ENCODE data around the gene ZNF276. TPM values are rescaled to one million over a fixed set of nuclear protein-coding genes. Genes with fewer than 3 reads are reported as not detected.

ZNF276 gene
- total and polyA plus RNA-seq, 2 donors (not counting 1 experiment from before 2014, with no cell fraction given): 82.7 to 110 TPM

GRCh38 chr16:89732918-89733242 is 11.5 kb downstream of the ZNF276 start:
- no peak overlapping the region for H3K4me2 ChIP-seq (replicated peaks; ENCODE audit: low read depth, low read length, poor library complexity, severe bottlenecking)
- no peaks in the 10 kb centered on the region for H3K9me3 Mint-ChIP-seq (ENCODE audit: insufficient read depth)
- H3K9ac ChIP-seq (ENCODE audit: low read length): no peak overlapping the region
- H3K4me1 Mint-ChIP-seq: peaks cover 5% of the 10 kb centered on the region
- TF ChIP-seq CTCF (IDR thresholded peaks at IDR 0.05): no peak
- no peak for TF ChIP-seq EZH2 (IDR thresholded peaks at IDR 0.05; ENCODE audit: borderline replicate concordance, insufficient read depth, low read depth, low read length, poor library complexity, severe bottlenecking)
- ChIA-PET CTCF (interaction anchor here (1.2 kb wide), 1 partner anchor 128 kb away, joined by 3 read pairs; no protein-coding TSS in a partner anchor), POLR2A (no interaction called here)
- no peak overlapping the region for H3K27ac ChIP-seq (ENCODE audit: low read length in 2 of 2)
- no peaks in the 10 kb centered on the region for H3K27me3 Mint-ChIP-seq
- H3K27me3 ChIP-seq (replicated peaks in 1 of 4; ENCODE audit: control extremely low read depth in 1 of 4, control insufficient read depth in 3 of 4, insufficient read depth in 4 of 4, low read length in 3 of 4): no peaks in the 10 kb centered on the region
- ATAC-seq (ENCODE audit: low read depth) (no peak), DNase-seq (no peak)
- peaks cover 0 to 6% of the 10 kb centered on the region in 2 donors for H3K4me1 ChIP-seq (ENCODE audit: control insufficient read depth in 2 of 2, insufficient read depth in 2 of 2, low read length in 2 of 2)
- H3K36me3 ChIP-seq (replicated peaks in 1 of 2; ENCODE audit: control extremely low read depth in 1 of 2, control insufficient read depth in 1 of 2, extremely low read depth in 1 of 2, insufficient read depth in 2 of 2, low read length in 1 of 2): peaks cover 0 to 86% of the 10 kb centered on the region in 2 experiments
- 93% methylated on average over 9 of the region's 9 CpGs for WGBS (ENCODE audit: insufficient coverage)
- no peak overlapping the region for H3K4me3 Mint-ChIP-seq
- intact Hi-C loops (cut with micrococcal nuclease): no loop called here
- no peak overlapping the region for H2AFZ ChIP-seq (ENCODE audit: insufficient read depth, low read depth, low read length, poor library complexity, severe bottlenecking)
- H3K4me3 ChIP-seq (ENCODE audit: control extremely low read depth in 1 of 5, extremely low read depth in 1 of 5, insufficient read depth in 1 of 5, low read depth in 2 of 5, low read length in 4 of 5): no peak overlapping the region
- H4K20me1 ChIP-seq (ENCODE audit: control insufficient read depth, insufficient read depth, low read length, poor library complexity, severe bottlenecking): peaks cover 92% of the 10 kb centered on the region
- H3K79me2 ChIP-seq (ENCODE audit: control insufficient read depth, insufficient read depth, low read length): peaks cover 65% of the 10 kb centered on the region
- H3K27ac Mint-ChIP-seq: no peak overlapping the region
- no peaks in the 10 kb centered on the region for H3K9me3 ChIP-seq (ENCODE audit: control extremely low read depth in 1 of 3, control insufficient read depth in 2 of 3, insufficient read depth in 1 of 3, low read length in 2 of 3)

- H4K20me1 ChIP-seq (ENCODE audit: control insufficient read depth, insufficient read depth, low read length, poor library complexity, severe bottlenecking): peaks cover 94% of the 10 kb centered on the region
- H3K9me3 Mint-ChIP-seq (ENCODE audit: insufficient read depth): no peaks in the 10 kb centered on the region
- intact Hi-C loops (cut with micrococcal nuclease): no loop called here
- H3K27me3 ChIP-seq (replicated peaks in 1 of 4; ENCODE audit: control extremely low read depth in 1 of 4, control insufficient read depth in 3 of 4, insufficient read depth in 4 of 4, low read length in 3 of 4): no peaks in the 10 kb centered on the region
- H3K9me3 ChIP-seq (ENCODE audit: control extremely low read depth in 1 of 3, control insufficient read depth in 2 of 3, insufficient read depth in 1 of 3, low read length in 2 of 3): no peaks in the 10 kb centered on the region
- no peaks in the 10 kb centered on the region for H3K27me3 Mint-ChIP-seq
- peaks cover 60% of the 10 kb centered on the region for H3K79me2 ChIP-seq (ENCODE audit: control insufficient read depth, insufficient read depth, low read length)
- H3K4me3 Mint-ChIP-seq: no peak overlapping the region
- DNase-seq (no peak), ATAC-seq (ENCODE audit: low read depth) (no peak)
- H3K4me3 ChIP-seq (ENCODE audit: control extremely low read depth in 1 of 5, extremely low read depth in 1 of 5, insufficient read depth in 1 of 5, low read depth in 2 of 5, low read length in 4 of 5): no peak overlapping the region
- 90% methylated on average over 14 of the region's 17 CpGs for WGBS (ENCODE audit: insufficient coverage)
- POLR2A ChIA-PET: no interaction called here
- H3K36me3 ChIP-seq (replicated peaks in 1 of 2; ENCODE audit: control extremely low read depth in 1 of 2, control insufficient read depth in 1 of 2, extremely low read depth in 1 of 2, insufficient read depth in 2 of 2, low read length in 1 of 2): peaks cover 0 to 89% of the 10 kb centered on the region in 2 experiments
- TF ChIP-seq CTCF (IDR thresholded peaks at IDR 0.05): no peak
- no peak for TF ChIP-seq EZH2 (IDR thresholded peaks at IDR 0.05; ENCODE audit: borderline replicate concordance, insufficient read depth, low read depth, low read length, poor library complexity, severe bottlenecking)
- CTCF ChIA-PET: no interaction called here
- no peak overlapping the region for H3K27ac Mint-ChIP-seq
- no peak overlapping the region for H3K4me2 ChIP-seq (replicated peaks; ENCODE audit: low read depth, low read length, poor library complexity, severe bottlenecking)
- H3K4me1 Mint-ChIP-seq: peaks cover 5% of the 10 kb centered on the region
- H2AFZ ChIP-seq (ENCODE audit: insufficient read depth, low read depth, low read length, poor library complexity, severe bottlenecking): no peak overlapping the region
- peaks cover 0 to 6% of the 10 kb centered on the region in 2 donors for H3K4me1 ChIP-seq (ENCODE audit: control insufficient read depth in 2 of 2, insufficient read depth in 2 of 2, low read length in 2 of 2)
- no peak overlapping the region for H3K9ac ChIP-seq (ENCODE audit: low read length)
- H3K27ac ChIP-seq (ENCODE audit: low read length in 2 of 2): no peak overlapping the region
Observed at GRCh38 chr16:89733322-89733721, 12.0 kb downstream of the ZNF276 start.

Data from B cell (primary cell).